Activated effector memory CD4-positive, alpha-beta T cell treated with Interleukin-2 at 50 U/mL for 16 hours (primary cell): ENCODE measurements around the gene TXNL1.
"Not testable (repeated sequence)": the region's sequence is repeated elsewhere in the genome, so short reads cannot be mapped to it uniquely, and the experiment has no call there.

Experiments
- DNase-seq: peaks from one replicate; pipeline ENCODE4 v3.0.0-alpha.2; 2020

Gene TXNL1

GRCh38 chr18:56638232-56639103 lies at the start of gene TXNL1:
Gene TXNL1, minus strand, starts transcription at chr18:56638592. Its CDS starts 152 bp downstream, at chr18:56638440.
- peak; percentile 98 for DNase-seq

GRCh38 chr18:56684277-56684676 lies 45.9 kb upstream of the TXNL1 start:
- DNase-seq = no peak

- DNase-seq = no peak
Measured at GRCh38 chr18:56678836-56679565, 40.6 kb upstream of the TXNL1 start.

- DNase-seq = no peak
Measured at GRCh38 chr18:56676639-56677038, 38.2 kb upstream of the TXNL1 start.

- DNase-seq = no peak
Measured at GRCh38 chr18:56672981-56673380, 34.6 kb upstream of the TXNL1 start.

- no peak for DNase-seq
Measured at GRCh38 chr18:56672391-56672790, 34.0 kb upstream of the TXNL1 start.

- no peak for DNase-seq
Measured at GRCh38 chr18:56662902-56663301, 24.5 kb upstream of the TXNL1 start.

- DNase-seq = no peak
Measured at GRCh38 chr18:56662502-56662901, 24.1 kb upstream of the TXNL1 start.

- no peak for DNase-seq
Measured at GRCh38 chr18:56662063-56662408, 23.6 kb upstream of the TXNL1 start.

- no peak for DNase-seq
Measured at GRCh38 chr18:56661360-56662062, 23.1 kb upstream of the TXNL1 start.

- DNase-seq = no peak
Measured at GRCh38 chr18:56660655-56661054, 22.3 kb upstream of the TXNL1 start.

- no peak for DNase-seq
Measured at GRCh38 chr18:56659111-56659510, 20.7 kb upstream of the TXNL1 start.

- DNase-seq = no peak
Measured at GRCh38 chr18:56658261-56658660, 19.9 kb upstream of the TXNL1 start.

GRCh38 chr18:56654280-56654679 lies 15.9 kb upstream of the TXNL1 start:
- DNase-seq = not testable (repeated sequence)

- DNase-seq = no peak
Measured at GRCh38 chr18:56652802-56653201, 14.4 kb upstream of the TXNL1 start.

- DNase-seq = no peak
Measured at GRCh38 chr18:56651771-56652092, 13.3 kb upstream of the TXNL1 start.

GRCh38 chr18:56650944-56651770 lies 12.8 kb upstream of the TXNL1 start, which contains the start of gene WDR7:
Gene WDR7, plus strand, starts transcription at chr18:56651359. Its CDS starts 21,157 bp downstream, at chr18:56672516.
- DNase-seq = peak; percentile 91

- DNase-seq = no peak
Measured at GRCh38 chr18:56649996-56650395, 11.6 kb upstream of the TXNL1 start.

- no peak for DNase-seq
Measured at GRCh38 chr18:56647951-56648893, 9.8 kb upstream of the TXNL1 start.

- no peak for DNase-seq
Measured at GRCh38 chr18:56647071-56647470, 8.7 kb upstream of the TXNL1 start.

- no peak for DNase-seq
Measured at GRCh38 chr18:56645415-56646016, 7.1 kb upstream of the TXNL1 start.
